ENCODE data around the gene IGF2BP3. TPM values are rescaled to one million over a fixed set of nuclear protein-coding genes. Genes with fewer than 3 reads are reported as not detected.

Gene IGF2BP3
- total and polyA plus RNA-seq, 10 of the 15 experiments (the other 5 are each of a cell fraction or from before 2014, with no cell fraction given) = 4.6 to 61.2 (median 36.9) TPM

- RAD21 ChIA-PET (ENCODE audit: unreplicated experiment) = interaction anchor here (0.6 to 3.4 kb wide), 10 partner anchors 11 to 176 kb away, joined by 3 to 30 read pairs (median 4); partner anchors contain the start of gene MALSU1
- Histone ChIP-seq H3K4me2 (ENCODE audit: control insufficient read depth, insufficient read depth) (0 out of 2 replicates have a peak overlapping the region, but pooled peaks have one; percentile 25), H3K36me3 (ENCODE audit: control insufficient read depth in 2 of 2, insufficient read depth in 2 of 2, low read length in 1 of 2) (no peaks in the 10 kb centered on the region), H3K79me2 (ENCODE audit: control insufficient read depth, insufficient read depth, low read length) (no peaks in the 10 kb centered on the region), H4K20me1 (ENCODE audit: control insufficient read depth, insufficient read depth) (no peaks in the 10 kb centered on the region), H3K27me3 (replicated peaks in 1 of 2; ENCODE audit: control insufficient read depth in 2 of 2, insufficient read depth in 2 of 2, low read length in 1 of 2) (no peaks in the 10 kb centered on the region; a peak in 1 of 4 replicates), H3K4me1 (ENCODE audit: control insufficient read depth, insufficient read depth, low read length) (peaks cover 11% of the 10 kb centered on the region), H3K9ac (ENCODE audit: control insufficient read depth, insufficient read depth, low read length) (no peak overlapping the region), H3K27ac (ENCODE audit: control insufficient read depth, insufficient read depth) (no peak overlapping the region), H3K9me3 (replicated peaks; ENCODE audit: control insufficient read depth, insufficient read depth, low read length) (no peaks in the 10 kb centered on the region), H3K4me3 (no peak overlapping the region), H2AFZ (ENCODE audit: control insufficient read depth, low read depth, low read length) (peak overlapping the region; percentile 51)
- intact Hi-C loops (cut with micrococcal nuclease; ENCODE audit: unreplicated experiment) = no loop called here
- FAIRE-seq (peak; percentile 90), DNase-seq (ENCODE audit: low read depth, low spot score) (no peak), ATAC-seq (peak; percentile 95)
- in situ Hi-C loops (cut with MboI) = no loop called here
- CTCF ChIA-PET = interaction anchor here (0.6 to 9.5 kb wide), 27 partner anchors 9 to 450 kb away, joined by 3 to 167 read pairs (median 4); partner anchors contain the start of gene NUP42
- WGBS (ENCODE audit: insufficient coverage, insufficient replicate concordance, low lambda C conversion rate, missing lambda C conversion rate) = 0% methylated on average over 7 of the region's 7 CpGs
- POLR2A ChIA-PET = no interaction called here
- SMC1A ChIA-PET (ENCODE audit: uncharacterized antibody, unreplicated experiment) = interaction anchor here (0.6 to 6.7 kb wide), 11 partner anchors 11 to 438 kb away, joined by 3 to 66 read pairs (median 4); no protein-coding TSS in a partner anchor
- BruUV-seq (replicated peaks) = no TSS peak
- no peak for TF ChIP-seq NBN (IDR thresholded peaks at IDR 0.05)
- TF ChIP-seq LARP7 (IDR thresholded peaks at IDR 0.05) = no peak
- TF ChIP-seq MEF2B (IDR thresholded peaks at IDR 0.05; ENCODE audit: partially characterized antibody, poor library complexity, severe bottlenecking) = no peak
- TF ChIP-seq PKNOX1 (IDR thresholded peaks at IDR 0.05) = no peak
- no peak for TF ChIP-seq ZSCAN29 (IDR thresholded peaks at IDR 0.05)
- TF ChIP-seq ZNF592 (IDR thresholded peaks at IDR 0.05) = no peak
- no peak for TF ChIP-seq ASH2L (IDR thresholded peaks at IDR 0.05; ENCODE audit: borderline replicate concordance, low read depth)
- no peak for TF ChIP-seq BCLAF1 (IDR thresholded peaks at IDR 0.05)
- no peak for TF ChIP-seq RFX5 (IDR thresholded peaks at IDR 0.05; ENCODE audit: low read depth, low read length)
- TF ChIP-seq PAX5 (IDR thresholded peaks at IDR 0.05; ENCODE audit: borderline replicate concordance, low read depth, low read length) = no peak
- TF ChIP-seq YY1 (IDR thresholded peaks at IDR 0.05; ENCODE audit: low read depth, low read length) = peak; percentile 80
- TF ChIP-seq CTCF (IDR thresholded peaks at IDR 0.05 in 2 of 3, conservative IDR thresholded peaks at IDR 0.05 in 1 of 3; ENCODE audit: control insufficient read depth in 2 of 3, extremely low read depth in 1 of 3, insufficient read depth in 1 of 3, low read depth in 3 of 3, low read length in 3 of 3) = peak; percentile 83 to 94 (median 86)
- no peak for TF ChIP-seq NR2F1 (conservative IDR thresholded peaks at IDR 0.05)
- no peak for TF ChIP-seq CBFB (IDR thresholded peaks at IDR 0.05; ENCODE audit: low read depth)
These were observed 208.3 kb downstream of the IGF2BP3 start for GRCh38 chr7:23261843-23262452.

Data from GM12878 (cell line).